WERI-Rb-1 (cell line): Measurements from ENCODE around the gene ASB1.

Experiments
- DNase-seq: peaks from one replicate; pipeline ENCODE4 v3.0.0-alpha.2; 2020
- H3K27ac ChIP-seq: fragments of 250-450 bp; sonication (Bioruptor Pico); 2 replicates; pipeline ENCODE4 v1.5.1; 2020; ENCODE audit warnings: mild to moderate bottlenecking, moderate library complexity
- H3K27me3 ChIP-seq: fragments of 250-450 bp; sonication (Bioruptor Pico); 2 replicates; pipeline ENCODE4 v1.5.1; 2021; ENCODE audit warnings: mild to moderate bottlenecking, low read depth, moderate library complexity; ENCODE audit not compliant: insufficient read depth, severe bottlenecking
- H3K36me3 ChIP-seq: fragments of 250-450 bp; sonication (Bioruptor Pico); 2 replicates; pipeline ENCODE4 v1.5.1; 2020; ENCODE audit warnings: mild to moderate bottlenecking, moderate library complexity
- H3K4me3 ChIP-seq: 2 replicates; pipeline ENCODE4 v1.5.1; 2011; ENCODE audit warnings: low read depth, mild to moderate bottlenecking, control low read depth, low read length
- H3K9me3 ChIP-seq: fragments of 250-450 bp; sonication (Bioruptor Pico); 2 replicates; pipeline ENCODE4 v1.5.1; 2021; ENCODE audit warnings: mild to moderate bottlenecking, moderate library complexity; ENCODE audit not compliant: severe bottlenecking
- CTCF ChIP-seq: IDR thresholded peaks from 2 replicates; pipeline ENCODE4 v1.5.1; 2011; ENCODE audit warnings: low read depth, mild to moderate bottlenecking, control low read depth, inconsistent platforms, low read length

ASB1 gene

GRCh38 chr2:238434846-238435751 lies 8.4 kb downstream of the ASB1 start:
- no peak for TF ChIP-seq CTCF
- H3K36me3 ChIP-seq: peaks cover 54% of the 10 kb centered on the region
- H3K9me3 ChIP-seq: no peaks in the 10 kb centered on the region
- no peak for DNase-seq
- H3K27me3 ChIP-seq: no peaks in the 10 kb centered on the region
- H3K27ac ChIP-seq: no peak overlapping the region
- H3K4me3 ChIP-seq: no peak overlapping the region

- Histone ChIP-seq H3K9me3 (no peaks in the 10 kb centered on the region), H3K27ac (no peak overlapping the region), H3K27me3 (no peaks in the 10 kb centered on the region), H3K4me3 (no peak overlapping the region), H3K36me3 (peaks cover 53% of the 10 kb centered on the region)
- TF ChIP-seq CTCF: no peak
- no peak for DNase-seq
Observed at GRCh38 chr2:238435752-238436096, 9.0 kb downstream of the ASB1 start.

- Histone ChIP-seq H3K9me3 (no peaks in the 10 kb centered on the region), H3K4me3 (no peak overlapping the region), H3K36me3 (peaks cover 47% of the 10 kb centered on the region), H3K27me3 (no peaks in the 10 kb centered on the region), H3K27ac (no peak overlapping the region)
- no peak for DNase-seq
- TF ChIP-seq CTCF: no peak
Observed at GRCh38 chr2:238438856-238439849, 12.4 kb downstream of the ASB1 start.

- Histone ChIP-seq H3K27ac (no peak overlapping the region), H3K9me3 (no peaks in the 10 kb centered on the region), H3K27me3 (no peaks in the 10 kb centered on the region), H3K4me3 (no peak overlapping the region), H3K36me3 (peaks cover 49% of the 10 kb centered on the region)
- DNase-seq: no peak
- TF ChIP-seq CTCF: no peak
Observed at GRCh38 chr2:238439917-238440316, 13.2 kb downstream of the ASB1 start.

GRCh38 chr2:238440331-238440730 lies 13.6 kb downstream of the ASB1 start:
- no peaks in the 10 kb centered on the region for H3K9me3 ChIP-seq
- TF ChIP-seq CTCF: no peak
- no peak for DNase-seq
- no peak overlapping the region for H3K27ac ChIP-seq
- H3K36me3 ChIP-seq: peaks cover 52% of the 10 kb centered on the region
- no peaks in the 10 kb centered on the region for H3K27me3 ChIP-seq
- no peak overlapping the region for H3K4me3 ChIP-seq
